Right ventricle myocardium superior (tissue), 1 donor: ENCODE results near the gene MPRIP. TPM values are rescaled to one million over a fixed set of nuclear protein-coding genes. Genes with fewer than 3 reads are reported as not detected.

Experiments used
- ATAC-seq: fragments of 200-7000 bp; cut with Tn5 transposase; one replicate; pipeline ENCODE4 v1.9.1; 2020; ENCODE audit warnings: mild to moderate bottlenecking; ENCODE audit not compliant: poor library complexity
- DNase-seq: peaks from one replicate; pipeline ENCODE4 v3.0.0-alpha.2; 2020
- intact Hi-C: fragments of 100-400 bp; cut with DNase I; formaldehyde crosslinking; loops from one replicate; pipeline ENCODE4 v1.11.2; 2022
- total RNA-seq: library from RNA; stranded (reverse); fragmentation: NEBNext Ultra II Directional; extraction: Animal tissue kit (Norgen Biotek cat#: 25700); gene quantifications from one replicate; pipeline ENCODE4 v1.2.1, GENCODE V29; 2021
- donor health status: DM: no; HTN: yes; CAD: no; lungs with severe emphysema.

The MPRIP gene
- total RNA-seq, 1 donor from 2014 or later: 280 TPM

DNA sequence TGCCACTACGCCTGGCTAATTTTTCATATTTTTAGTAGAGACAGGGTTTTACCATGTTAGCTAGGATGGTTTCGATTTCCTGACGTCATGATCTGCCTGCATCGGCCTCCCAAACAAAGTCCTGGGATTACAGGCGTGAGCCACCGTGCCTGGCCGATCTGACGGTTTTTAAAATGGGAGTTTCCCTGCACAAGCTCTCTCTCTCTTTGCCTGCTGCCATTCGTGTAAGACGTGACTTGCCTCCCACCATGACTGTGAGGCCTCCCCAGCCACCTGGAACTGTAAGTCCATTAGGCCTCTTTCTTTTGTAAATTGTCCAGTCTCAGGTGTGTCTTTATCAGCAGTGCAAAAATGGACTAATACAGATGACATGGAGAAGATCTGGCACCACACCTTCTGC, 199.4 kb downstream of the MPRIP start:
- DNase-seq (no peak), ATAC-seq (no peak)
- intact Hi-C loops: no loop called here

DNA sequence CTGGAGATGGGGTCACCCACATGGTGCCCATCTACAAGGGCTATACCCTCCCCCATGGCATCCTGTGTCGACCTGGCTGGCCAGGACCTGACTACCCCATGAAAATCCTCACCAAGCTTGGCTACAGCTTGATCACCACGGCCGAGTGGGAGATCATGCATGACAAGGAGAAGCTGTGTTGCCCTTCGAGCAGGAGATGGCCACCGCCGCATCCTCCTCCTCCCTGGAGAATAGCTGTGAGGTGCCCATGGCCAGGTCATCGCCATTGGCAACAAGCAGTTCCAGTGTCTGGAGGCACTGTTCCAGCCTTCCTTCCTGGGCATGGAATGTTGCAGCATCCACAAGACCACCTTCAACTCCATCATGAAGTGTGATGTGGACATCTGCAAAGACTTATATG, 200.0 kb downstream of the MPRIP start:
- ATAC-seq (no peak), DNase-seq (no peak)
- intact Hi-C loops: no loop called here

Other genes with a start within 250 kb of the MPRIP start
- gene TNFRSF13B, start 70.3 kb upstream of the MPRIP start, total RNA-seq: not detected
- gene PLD6, start 163.9 kb downstream of the MPRIP start, total RNA-seq: 10.2 TPM
- 52.3 TPM for gene FLCN, start 194.7 kb downstream of the MPRIP start, total RNA-seq
- gene COPS3, start 238.8 kb downstream of the MPRIP start, total RNA-seq: 72.9 TPM